NCI-H128 (cell line): ENCODE data around the gene ARID1B.

Experiments used
- DNase-seq: peaks from one replicate; lab custom pipeline; 2025; ENCODE audit not compliant: unreplicated experiment; lab: John Stamatoyannopoulos, UW

ARID1B gene

GRCh38 chr6:156822747-156823206 lies 45.6 kb downstream of the ARID1B start:
- DNase-seq, result no peak

- no peak for DNase-seq
These were observed 47.0 kb downstream of the ARID1B start for GRCh38 chr6:156824142-156824541.

- DNase-seq, result no peak
These were observed 48.3 kb downstream of the ARID1B start for GRCh38 chr6:156825475-156825874.

GRCh38 chr6:156826290-156826955 lies 49.2 kb downstream of the ARID1B start:
- no peak for DNase-seq

GRCh38 chr6:156827382-156827781 lies 50.2 kb downstream of the ARID1B start:
- no peak for DNase-seq

- no peak for DNase-seq
These were observed 51.1 kb downstream of the ARID1B start for GRCh38 chr6:156828280-156828703.

GRCh38 chr6:156830126-156830525 lies 52.9 kb downstream of the ARID1B start:
- DNase-seq, result no peak

GRCh38 chr6:156832231-156832647 lies 55.1 kb downstream of the ARID1B start:
- peak; percentile 13 for DNase-seq

- no peak for DNase-seq
These were observed 55.5 kb downstream of the ARID1B start for GRCh38 chr6:156832669-156833068.

GRCh38 chr6:156833755-156834154 lies 56.6 kb downstream of the ARID1B start:
- DNase-seq, result no peak

- no peak for DNase-seq
These were observed 62.0 kb downstream of the ARID1B start for GRCh38 chr6:156839129-156839528.

- DNase-seq, result no peak
These were observed 62.4 kb downstream of the ARID1B start for GRCh38 chr6:156839591-156840001.

- no peak for DNase-seq
These were observed 63.0 kb downstream of the ARID1B start for GRCh38 chr6:156840136-156840535.

- no peak for DNase-seq
These were observed 63.4 kb downstream of the ARID1B start for GRCh38 chr6:156840606-156841005.

GRCh38 chr6:156841508-156841907 lies 64.3 kb downstream of the ARID1B start:
- no peak for DNase-seq

GRCh38 chr6:156842598-156843250 lies 65.5 kb downstream of the ARID1B start:
- DNase-seq, result no peak

- DNase-seq, result no peak
These were observed 66.9 kb downstream of the ARID1B start for GRCh38 chr6:156844089-156844488.

- DNase-seq, result no peak
These were observed 68.4 kb downstream of the ARID1B start for GRCh38 chr6:156845454-156846155.

GRCh38 chr6:156846845-156847599 lies 69.8 kb downstream of the ARID1B start:
- DNase-seq, result no peak

- no peak for DNase-seq
These were observed 70.9 kb downstream of the ARID1B start for GRCh38 chr6:156848123-156848522.

- no peak for DNase-seq
These were observed 71.4 kb downstream of the ARID1B start for GRCh38 chr6:156848533-156848932.
